Keratinocyte (primary cell): Measurements from ENCODE around the gene DNAH10. TPM values are rescaled to one million over a fixed set of nuclear protein-coding genes. Genes with fewer than 3 reads are reported as not detected.

Source experiments
- DNase-seq: peaks from one replicate; pipeline ENCODE4 v3.0.0-alpha.2; 2011; ENCODE audit warnings: low read depth, missing footprints, low spot score
- FAIRE-seq: peaks from 2 replicates; lab custom pipeline; 2011; peaks lifted over from hg19 to GRCh38; lab: Jason Lieb, UNC
- H2AFZ ChIP-seq: 2 replicates; pipeline ENCODE4 v1.6.0; 2012; ENCODE audit warnings: low read length, control low read depth, inconsistent platforms; ENCODE audit not compliant: control insufficient read depth
- H3K27ac ChIP-seq: 2 replicates; pipeline ENCODE4 v1.5.1; 2011; ENCODE audit warnings: low read length; ENCODE audit not compliant: control insufficient read depth, insufficient read depth
- H3K27me3 ChIP-seq: 3 replicates; pipeline ENCODE4 v1.6.0; 2011; ENCODE audit warnings: low read length; ENCODE audit not compliant: control insufficient read depth, insufficient read depth; ENCODE audit errors: extremely low read depth
- H3K36me3 ChIP-seq, 2 experiments: 2 replicates in 1 of 2; 3 replicates in 1 of 2; pipeline ENCODE4 v1.5.1; 2011; ENCODE audit warnings: low read length in 2 of 2, mild to moderate bottlenecking in 1 of 2; ENCODE audit not compliant: control insufficient read depth in 2 of 2, insufficient read depth in 2 of 2; ENCODE audit errors: extremely low read depth in 1 of 2
- H3K4me1 ChIP-seq: 3 replicates; pipeline ENCODE4 v1.5.1; 2011; ENCODE audit warnings: low read length; ENCODE audit not compliant: control insufficient read depth, insufficient read depth; ENCODE audit errors: extremely low read depth
- H3K4me2 ChIP-seq: 3 replicates; pipeline ENCODE4 v1.6.0; 2011; ENCODE audit warnings: low read depth, low read length; ENCODE audit not compliant: control insufficient read depth, insufficient read depth; ENCODE audit errors: extremely low read depth
- H3K4me3 ChIP-seq, 3 experiments: fragments of 200-600 bp in 1 of 3; sonication (generic) in 1 of 3; 2 replicates in 2 of 3; 3 replicates in 1 of 3; pipeline ENCODE4 v1.5.1; 2011 to 2016; ENCODE audit warnings: low read length in 3 of 3, mild to moderate bottlenecking in 3 of 3, control low read depth in 2 of 3, inconsistent platforms in 1 of 3, low read depth in 1 of 3, mixed read lengths in 1 of 3, mixed run types in 1 of 3, moderate library complexity in 1 of 3; ENCODE audit not compliant: control insufficient read depth in 2 of 3, insufficient read depth in 2 of 3; ENCODE audit errors: extremely low read depth in 1 of 3
- H3K79me2 ChIP-seq: 2 replicates; pipeline ENCODE4 v1.6.0; 2012; ENCODE audit warnings: low read length; ENCODE audit not compliant: control insufficient read depth, insufficient read depth
- H3K9ac ChIP-seq: 3 replicates; pipeline ENCODE4 v1.6.0; 2011; ENCODE audit warnings: low read length; ENCODE audit not compliant: control insufficient read depth, insufficient read depth; ENCODE audit errors: extremely low read depth
- H3K9me1 ChIP-seq: 3 replicates; pipeline ENCODE4 v1.6.0; 2011; ENCODE audit warnings: low read length; ENCODE audit not compliant: control insufficient read depth, insufficient read depth; ENCODE audit errors: extremely low read depth
- H3K9me3 ChIP-seq: 2 replicates; pipeline ENCODE4 v1.5.1; 2012; ENCODE audit warnings: low read depth, low read length; ENCODE audit not compliant: control insufficient read depth
- H4K20me1 ChIP-seq: 3 replicates; pipeline ENCODE4 v1.6.0; 2011; ENCODE audit warnings: low read length; ENCODE audit not compliant: control insufficient read depth, insufficient read depth; ENCODE audit errors: extremely low read depth
- CTCF ChIP-seq, 3 experiments: IDR thresholded peaks in 1 of 3; conservative IDR thresholded peaks in 1 of 3; optimal IDR thresholded peaks in 1 of 3; 2 replicates in 2 of 3; 3 replicates in 1 of 3; pipeline versions ENCODE3 to v1.5.1; 2011; ENCODE audit warnings: low read length in 3 of 3, mild to moderate bottlenecking in 3 of 3, moderate library complexity in 2 of 3, control low read depth in 1 of 3, inconsistent platforms in 1 of 3; ENCODE audit not compliant: insufficient read depth in 2 of 3; ENCODE audit errors: extremely low read depth in 1 of 3
- EZH2 ChIP-seq: IDR thresholded peaks from one replicate; pipeline ENCODE4 v1.6.1; 2012; ENCODE audit warnings: inconsistent platforms, mild to moderate bottlenecking, low read length, moderate library complexity
- dilution Hi-C: fragments of 300-500 bp; cut with MboI; formaldehyde crosslinking; loops from one replicate; pipeline ENCODE4 v1.7.0; 2020; ENCODE audit warnings: low sequenced_read_pairs; ENCODE audit not compliant: extremely low pct_ligation_motif_present
- polyA plus RNA-seq, 5 experiments: library from polyadenylated mRNA; depleted of rRNA in 3 of 5; stranded (reverse) in 3 of 5; stranded (forward) in 1 of 5; unstranded in 1 of 5; fragments of >200 nt; gene quantifications; 1 replicate in 1 of 5; 2 replicates in 3 of 5; 3 replicates in 1 of 5; pipeline versions ENCODE4 v1.2.1 to v1.2.3, GENCODE V29; 2011 to 2012; ENCODE audit warnings: missing spikeins in 2 of 5, low read depth in 1 of 5, low replicate concordance in 1 of 5

DNAH10 gene
- polyA plus RNA-seq, 1 donor (not counting 4 experiments of a cell fraction or from before 2014, with no cell fraction given) = 0.08 TPM

- DNase-seq = no peak
- Histone ChIP-seq H3K4me1 (no peaks in the 10 kb centered on the region), H3K9me1 (no peaks in the 10 kb centered on the region), H3K4me3 (no peak overlapping the region), H3K36me3 (peaks cover 0 to 1% of the 10 kb centered on the region in 2 experiments), H3K27ac (no peak overlapping the region), H3K9me3 (no peaks in the 10 kb centered on the region), H3K79me2 (no peaks in the 10 kb centered on the region), H3K9ac (no peak overlapping the region), H4K20me1 (no peaks in the 10 kb centered on the region), H3K4me2 (no peak overlapping the region), H2AFZ (no peak overlapping the region), H3K27me3 (no peaks in the 10 kb centered on the region)
- no peak for TF ChIP-seq CTCF (optimal IDR thresholded peaks at IDR 0.05 in 1 of 3, IDR thresholded peaks at IDR 0.05 in 1 of 3, conservative IDR thresholded peaks at IDR 0.05 in 1 of 3; ENCODE audit: extremely low read depth in 1 of 3, insufficient read depth in 2 of 3, low read length in 3 of 3)
- TF ChIP-seq EZH2 = no peak
- dilution Hi-C loops = no loop called here
- FAIRE-seq = no peak
These were observed 192.7 kb downstream of the DNAH10 start for GRCh38 chr12:123954647-123955350.

- Histone ChIP-seq H3K27me3 (no peaks in the 10 kb centered on the region), H3K4me2 (no peak overlapping the region), H3K9me3 (no peaks in the 10 kb centered on the region), H3K36me3 (peaks cover 0 to 1% of the 10 kb centered on the region in 2 experiments), H3K4me1 (no peaks in the 10 kb centered on the region), H3K79me2 (no peaks in the 10 kb centered on the region), H3K9ac (no peak overlapping the region), H3K9me1 (no peaks in the 10 kb centered on the region), H3K27ac (no peak overlapping the region), H3K4me3 (no peak overlapping the region), H2AFZ (no peak overlapping the region), H4K20me1 (no peaks in the 10 kb centered on the region)
- DNase-seq (no peak), FAIRE-seq (no peak)
- no peak for TF ChIP-seq EZH2
- no peak for TF ChIP-seq CTCF (optimal IDR thresholded peaks at IDR 0.05 in 1 of 3, IDR thresholded peaks at IDR 0.05 in 1 of 3, conservative IDR thresholded peaks at IDR 0.05 in 1 of 3; ENCODE audit: extremely low read depth in 1 of 3, insufficient read depth in 2 of 3, low read length in 3 of 3)
- dilution Hi-C loops = no loop called here
These were observed 194.1 kb downstream of the DNAH10 start for GRCh38 chr12:123956249-123956648.
